ENCODE measurements around the gene TTC28. TPM values are rescaled to one million over a fixed set of nuclear protein-coding genes. Genes with fewer than 3 reads are reported as not detected.

TTC28 gene
- total RNA-seq, 4 donors from 2014 or later = 35.6 to 42.6 (median 36.9) TPM

DNA sequence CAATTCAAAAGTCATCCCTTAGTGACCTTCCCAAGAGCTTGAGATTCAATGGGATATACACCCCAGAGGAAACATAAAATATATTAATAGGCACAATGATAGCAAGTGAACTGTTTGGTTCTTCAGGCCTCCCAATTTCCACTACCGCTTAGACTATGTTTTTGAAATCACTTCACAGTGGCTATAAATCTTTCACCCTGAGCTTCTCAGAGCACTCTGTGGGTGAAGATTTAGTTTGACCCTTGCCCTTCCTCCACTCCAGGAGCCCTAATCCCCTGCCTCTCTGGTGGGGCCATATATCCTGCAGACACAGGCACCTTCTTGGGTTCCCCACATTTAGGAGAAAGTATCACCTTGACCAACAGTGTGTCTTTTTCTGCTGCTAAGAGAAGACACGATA, 573.7 kb downstream of the TTC28 start:
- Histone ChIP-seq H3K9me3 (no peaks in the 10 kb centered on the region), H3K27ac (replicated peaks in 1 of 4) (no peak overlapping the region), H3K4me1 (peaks cover 7 to 14% (median 9%) of the 10 kb centered on the region in 4 donors), H3K36me3 (peaks cover 0 to 37% (median 19%) of the 10 kb centered on the region in 4 donors), H3K4me3 (no peak overlapping the region), H3K27me3 (no peaks in the 10 kb centered on the region)
- TF ChIP-seq POLR2A (IDR thresholded peaks at IDR 0.05; ENCODE audit: low read depth) = no peak
- TF ChIP-seq, protein P1, sequence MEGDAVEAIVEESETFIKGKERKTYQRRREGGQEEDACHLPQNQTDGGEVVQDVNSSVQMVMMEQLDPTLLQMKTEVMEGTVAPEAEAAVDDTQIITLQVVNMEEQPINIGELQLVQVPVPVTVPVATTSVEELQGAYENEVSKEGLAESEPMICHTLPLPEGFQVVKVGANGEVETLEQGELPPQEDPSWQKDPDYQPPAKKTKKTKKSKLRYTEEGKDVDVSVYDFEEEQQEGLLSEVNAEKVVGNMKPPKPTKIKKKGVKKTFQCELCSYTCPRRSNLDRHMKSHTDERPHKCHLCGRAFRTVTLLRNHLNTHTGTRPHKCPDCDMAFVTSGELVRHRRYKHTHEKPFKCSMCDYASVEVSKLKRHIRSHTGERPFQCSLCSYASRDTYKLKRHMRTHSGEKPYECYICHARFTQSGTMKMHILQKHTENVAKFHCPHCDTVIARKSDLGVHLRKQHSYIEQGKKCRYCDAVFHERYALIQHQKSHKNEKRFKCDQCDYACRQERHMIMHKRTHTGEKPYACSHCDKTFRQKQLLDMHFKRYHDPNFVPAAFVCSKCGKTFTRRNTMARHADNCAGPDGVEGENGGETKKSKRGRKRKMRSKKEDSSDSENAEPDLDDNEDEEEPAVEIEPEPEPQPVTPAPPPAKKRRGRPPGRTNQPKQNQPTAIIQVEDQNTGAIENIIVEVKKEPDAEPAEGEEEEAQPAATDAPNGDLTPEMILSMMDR (IDR thresholded peaks at IDR 0.05) = no peak
- no peak for TF ChIP-seq POLR2AphosphoS5 (IDR thresholded peaks at IDR 0.05)
- TF ChIP-seq EP300 (IDR thresholded peaks at IDR 0.05) = no peak
- DNase-seq (ENCODE audit: extremely low spot score) = peak; percentile 21
- 94% methylated on average over 2 of the region's 2 CpGs for WGBS
- intact Hi-C loops (cut with DNase I) = no loop called here

DNA sequence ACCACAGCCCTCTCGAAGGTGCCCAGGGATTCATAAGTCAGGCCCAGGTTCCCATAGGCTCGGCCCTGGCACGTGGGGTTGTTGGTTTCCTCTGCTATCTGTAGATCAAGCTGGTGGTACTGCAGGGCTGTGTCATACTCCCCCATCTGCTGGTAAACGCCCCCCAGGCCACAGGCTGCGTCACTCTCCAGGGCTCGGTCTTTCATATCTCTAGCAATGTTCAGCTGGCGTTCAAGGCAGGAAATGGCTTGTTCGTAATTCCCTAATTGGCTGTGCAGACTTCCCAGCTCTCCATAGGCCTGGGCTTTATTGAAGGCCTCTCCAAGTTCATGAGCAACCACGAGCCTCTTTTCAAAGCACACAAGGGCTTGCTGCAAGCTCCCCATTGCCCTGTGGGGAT, 574.2 kb downstream of the TTC28 start:
- no peak for TF ChIP-seq EP300 (IDR thresholded peaks at IDR 0.05)
- no peak for TF ChIP-seq POLR2AphosphoS5 (IDR thresholded peaks at IDR 0.05)
- TF ChIP-seq, protein P1 (IDR thresholded peaks at IDR 0.05) = no peak
- no peak for TF ChIP-seq POLR2A (IDR thresholded peaks at IDR 0.05; ENCODE audit: low read depth)
- H3K4me3 ChIP-seq = no peak overlapping the region
- peaks cover 0 to 42% (median 19%) of the 10 kb centered on the region in 4 donors for H3K36me3 ChIP-seq
- no peaks in the 10 kb centered on the region for H3K9me3 ChIP-seq
- no peak overlapping the region for H3K27ac ChIP-seq (replicated peaks in 1 of 4)
- DNase-seq (ENCODE audit: extremely low spot score) = peak; percentile 92
- intact Hi-C loops (cut with DNase I) = no loop called here
- H3K27me3 ChIP-seq = no peaks in the 10 kb centered on the region
- WGBS = 95% methylated on average over 9 of the region's 9 CpGs
- H3K4me1 ChIP-seq = peaks cover 7 to 14% (median 9%) of the 10 kb centered on the region in 4 donors

DNA sequence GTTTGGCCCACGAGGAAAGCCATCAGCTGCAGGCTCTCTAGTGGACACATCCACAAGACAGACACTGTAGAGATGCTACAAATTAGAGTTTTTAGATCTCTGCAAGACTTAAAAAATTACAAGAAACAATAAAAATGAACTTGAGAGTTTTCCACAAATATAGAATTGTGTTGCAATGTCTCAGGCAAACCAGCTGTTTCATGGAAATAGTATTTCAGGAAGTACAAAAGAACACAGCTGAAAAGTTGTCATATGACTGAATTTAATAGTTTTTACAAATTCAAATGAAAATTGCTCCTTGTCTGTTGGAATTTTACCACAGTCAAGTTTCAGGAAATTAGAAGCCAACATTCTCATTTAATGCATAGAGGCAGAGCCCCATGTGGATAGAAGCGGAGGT, 576.0 kb downstream of the TTC28 start:
- no peak overlapping the region for H3K4me3 ChIP-seq
- 79% methylated on average over 2 of the region's 2 CpGs for WGBS
- DNase-seq (ENCODE audit: extremely low spot score) = peak; percentile 10
- TF ChIP-seq POLR2A (IDR thresholded peaks at IDR 0.05; ENCODE audit: low read depth) = no peak
- TF ChIP-seq EP300 (IDR thresholded peaks at IDR 0.05) = no peak
- TF ChIP-seq, protein P1 (IDR thresholded peaks at IDR 0.05) = no peak
- TF ChIP-seq POLR2AphosphoS5 (IDR thresholded peaks at IDR 0.05) = no peak
- H3K4me1 ChIP-seq = peaks cover 7 to 14% (median 9%) of the 10 kb centered on the region in 4 donors
- intact Hi-C loops (cut with DNase I) = no loop called here
- no peaks in the 10 kb centered on the region for H3K9me3 ChIP-seq
- H3K27ac ChIP-seq (replicated peaks in 1 of 4) = peak overlapping the region in 2 of 4 donors; percentile 35 to 50
- peaks cover 7 to 60% (median 32%) of the 10 kb centered on the region in 4 donors for H3K36me3 ChIP-seq
- no peaks in the 10 kb centered on the region for H3K27me3 ChIP-seq

DNA sequence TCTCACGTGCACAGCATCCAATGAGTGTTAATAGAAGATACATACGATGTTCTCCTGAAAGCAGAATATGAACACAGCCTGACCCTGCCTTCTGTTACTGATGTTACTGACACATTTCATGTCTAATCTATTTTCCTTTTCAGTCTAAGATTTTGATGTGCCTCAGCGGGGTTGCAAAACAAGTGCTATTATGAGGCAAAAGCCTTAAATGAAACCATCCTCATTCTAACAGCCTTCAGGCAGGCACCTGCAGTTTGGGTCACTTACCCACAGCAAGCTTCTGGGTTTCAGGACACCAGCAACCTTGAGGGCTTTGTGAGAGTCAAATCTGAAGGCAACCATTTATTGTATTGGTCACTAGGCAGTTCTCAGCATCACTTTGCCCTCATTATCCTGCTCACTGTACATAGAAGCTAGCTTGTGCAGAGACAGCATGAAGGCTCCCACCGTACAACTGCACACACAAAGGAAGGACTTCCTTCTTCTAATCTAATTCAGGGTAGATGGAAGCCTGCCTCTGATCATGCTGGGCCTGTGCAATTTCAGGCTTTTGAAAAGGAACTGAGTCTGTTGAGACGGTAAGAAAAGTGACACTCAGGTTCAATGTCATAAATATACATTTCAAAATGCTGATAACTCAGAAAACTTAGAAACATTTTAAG, 577.4 kb downstream of the TTC28 start:
- no peak for TF ChIP-seq EP300 (IDR thresholded peaks at IDR 0.05)
- TF ChIP-seq, protein P1 (IDR thresholded peaks at IDR 0.05) = no peak
- TF ChIP-seq POLR2A (IDR thresholded peaks at IDR 0.05; ENCODE audit: low read depth) = no peak
- no peak for TF ChIP-seq POLR2AphosphoS5 (IDR thresholded peaks at IDR 0.05)
- Histone ChIP-seq H3K4me1 (peaks cover 7 to 14% (median 9%) of the 10 kb centered on the region in 4 donors), H3K36me3 (peaks cover 9 to 63% (median 36%) of the 10 kb centered on the region in 4 donors), H3K9me3 (no peaks in the 10 kb centered on the region), H3K4me3 (no peak overlapping the region), H3K27ac (replicated peaks in 1 of 4) (no peak overlapping the region), H3K27me3 (no peaks in the 10 kb centered on the region)
- intact Hi-C loops (cut with DNase I) = no loop called here
- whole genome bisulfite sequencing = 81% methylated on average over 5 of the region's 5 CpGs
- peak; percentile 60 for DNase-seq (ENCODE audit: extremely low spot score)

All from esophagus muscularis mucosa (tissue), 4 donors.